Thoracic aorta (tissue), 2 donors: Measurements from ENCODE around the gene PPARG. TPM values are rescaled to one million over a fixed set of nuclear protein-coding genes. Genes with fewer than 3 reads are reported as not detected.
"Not testable (repeated sequence)": the region's sequence is repeated elsewhere in the genome, so short reads cannot be mapped to it uniquely, and the experiment has no call there.

ENCODE experiments used
- ATAC-seq: fragments of 150-250 bp; one replicate; pipeline ENCODE4 v1.8.0; 2017; ENCODE audit warnings: low read depth; ENCODE audit not compliant: insufficient number of reproducible peaks, low FRiP score
- DNase-seq: peaks from one replicate; pipeline ENCODE4 v3.0.0-alpha.2; 2020; ENCODE audit warnings: low spot score
- H3K27ac ChIP-seq, 2 donors: fragments of 200-600 bp; sonication (generic); 1 replicate in 1 of 2; 2 replicates in 1 of 2; pipeline ENCODE4 v1.5.1; 2016; ENCODE audit warnings: mild to moderate bottlenecking in 2 of 2, moderate library complexity in 2 of 2
- H3K27me3 ChIP-seq: fragments of 200-600 bp; sonication (generic); replicated peaks from 2 replicates; pipeline ENCODE4 v1.6.0; 2016; ENCODE audit warnings: mild to moderate bottlenecking; ENCODE audit not compliant: insufficient read depth
- H3K36me3 ChIP-seq: fragments of 200-600 bp; sonication (generic); one replicate; pipeline ENCODE4 v1.5.1; 2016
- H3K4me1 ChIP-seq, 2 donors: fragments of 200-600 bp; sonication (generic); 1 replicate in 1 of 2; 2 replicates in 1 of 2; pipeline versions ENCODE4 v1.5.1 to v1.6.0; 2016; ENCODE audit warnings: low read depth in 2 of 2, mild to moderate bottlenecking in 1 of 2; ENCODE audit not compliant: control insufficient read depth in 1 of 2
- H3K4me3 ChIP-seq: fragments of 200-600 bp; sonication (generic); 2 replicates; pipeline ENCODE4 v1.5.1; 2016; ENCODE audit warnings: mild to moderate bottlenecking
- H3K9me3 ChIP-seq: fragments of 200-600 bp; sonication (generic); 2 replicates; pipeline ENCODE4 v1.5.1; 2016
- CTCF ChIP-seq: fragments of 200-600 bp; sonication (generic); IDR thresholded peaks from one replicate; pipeline ENCODE4 v1.5.1; 2019; ENCODE audit warnings: antibody characterized with exemption
- total RNA-seq, 2 donors: library from RNA; depleted of rRNA; stranded (reverse); fragments of >200 nt; gene quantifications; one replicate each; pipeline versions ENCODE4 v1.1.0 to v1.2.3, GENCODE V29; 2016

The PPARG gene
- total RNA-seq, 2 donors from 2014 or later = 8.5 to 13.1 TPM

GRCh38 chr3:12446298-12446697 is 157.4 kb downstream of the PPARG start:
- no peak overlapping the region for H3K27ac ChIP-seq
- no peak for TF ChIP-seq CTCF
- H3K9me3 ChIP-seq = no peaks in the 10 kb centered on the region
- no peaks in the 10 kb centered on the region for H3K27me3 ChIP-seq
- no peak for DNase-seq
- no peak overlapping the region for H3K4me3 ChIP-seq
- ATAC-seq = no peak
- peaks cover 0 to 2% of the 10 kb centered on the region in 2 donors for H3K4me1 ChIP-seq
- no peaks in the 10 kb centered on the region for H3K36me3 ChIP-seq

DNA sequence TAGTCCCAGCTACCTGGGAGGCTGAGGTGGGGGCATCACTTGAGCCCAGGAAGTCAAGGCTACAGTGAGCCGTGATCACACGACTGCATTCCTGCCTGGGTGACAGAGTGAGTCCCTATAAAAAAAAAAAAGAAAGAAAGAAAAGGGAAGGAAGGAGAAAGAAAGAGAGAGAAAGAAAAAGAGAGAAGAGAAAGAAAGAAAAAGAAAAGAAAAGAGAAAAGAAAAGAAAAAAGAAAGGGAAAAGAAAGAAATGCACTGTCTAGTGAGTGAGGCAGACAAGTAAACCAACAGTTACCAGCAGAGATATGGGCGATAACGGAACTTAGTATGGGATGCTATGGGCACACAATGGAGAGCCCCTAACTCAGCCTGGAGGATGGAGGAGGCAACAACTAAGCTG is 158.2 kb downstream of the PPARG start:
- no peak overlapping the region for H3K4me3 ChIP-seq
- H3K9me3 ChIP-seq = no peaks in the 10 kb centered on the region
- no peaks in the 10 kb centered on the region for H3K27me3 ChIP-seq
- ATAC-seq = no peak
- no peaks in the 10 kb centered on the region for H3K4me1 ChIP-seq
- no peak for DNase-seq
- H3K27ac ChIP-seq = no peak overlapping the region
- H3K36me3 ChIP-seq = no peaks in the 10 kb centered on the region
- TF ChIP-seq CTCF = no peak

- H3K4me3 ChIP-seq, H3K36me3 ChIP-seq, DNase-seq, H3K4me1 ChIP-seq, H3K9me3 ChIP-seq, H3K27me3 ChIP-seq, ATAC-seq, H3K27ac ChIP-seq: not testable (repeated sequence)
Measured at GRCh38 chr3:12448404-12449202, 159.7 kb downstream of the PPARG start.

DNA sequence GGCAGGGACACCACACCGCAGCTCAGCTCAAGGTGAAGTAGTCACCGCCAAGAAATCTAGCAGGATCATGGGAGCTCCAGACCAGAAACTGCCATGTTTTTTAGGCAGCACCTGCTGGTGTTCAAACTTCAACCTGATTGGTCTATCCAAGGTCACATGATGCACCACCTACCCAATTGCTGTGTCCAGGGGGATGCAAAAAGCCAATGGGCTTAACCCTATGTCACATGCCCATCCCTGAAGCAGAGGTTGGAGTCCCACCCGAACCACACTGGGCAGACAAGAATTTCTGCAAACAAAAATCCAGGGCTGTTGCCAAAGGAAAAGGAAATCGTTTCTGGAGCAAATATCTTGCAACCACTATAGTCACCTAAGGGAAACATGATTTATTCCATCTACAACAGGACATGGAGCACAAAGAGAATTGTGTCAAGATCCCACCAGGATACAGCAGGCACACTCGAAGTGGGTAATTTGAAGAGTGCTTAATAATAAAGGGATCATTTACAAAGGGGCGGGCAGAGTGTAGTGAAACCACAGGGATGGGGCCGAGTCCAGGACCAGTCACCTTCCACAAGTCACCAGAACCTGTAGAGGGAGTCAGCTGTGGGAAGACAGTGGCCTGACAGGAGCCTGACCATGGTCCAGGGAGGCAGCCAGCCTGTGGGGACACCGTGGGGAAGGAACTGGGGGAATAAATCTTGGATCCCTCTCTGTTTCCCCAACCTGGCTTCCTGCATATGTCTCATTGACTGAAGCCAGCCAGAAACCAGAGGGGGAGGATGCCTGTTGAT is 161.2 kb downstream of the PPARG start:
- no peaks in the 10 kb centered on the region for H3K36me3 ChIP-seq
- no peak for TF ChIP-seq CTCF
- H3K27ac ChIP-seq = no peak overlapping the region
- H3K4me1 ChIP-seq = no peaks in the 10 kb centered on the region
- no peak overlapping the region for H3K4me3 ChIP-seq
- no peaks in the 10 kb centered on the region for H3K27me3 ChIP-seq
- no peak for DNase-seq
- no peaks in the 10 kb centered on the region for H3K9me3 ChIP-seq
- no peak for ATAC-seq

- H3K27me3 ChIP-seq = no peaks in the 10 kb centered on the region
Measured at GRCh38 chr3:12451481-12451880, 162.6 kb downstream of the PPARG start.

More at GRCh38 chr3:12451481-12451880, 162.6 kb downstream of the PPARG start:
- no peaks in the 10 kb centered on the region for H3K9me3 ChIP-seq
- H3K36me3 ChIP-seq = no peaks in the 10 kb centered on the region
- no peaks in the 10 kb centered on the region for H3K4me1 ChIP-seq
- DNase-seq (no peak), ATAC-seq (no peak)
- no peak for TF ChIP-seq CTCF
- H3K4me3 ChIP-seq = no peak overlapping the region
- no peak overlapping the region for H3K27ac ChIP-seq
